ENCODE results near the gene CD300E. TPM values are rescaled to one million over a fixed set of nuclear protein-coding genes. Genes with fewer than 3 reads are reported as not detected.

Gene CD300E
- total RNA-seq, 6 experiments from 2014 or later = not detected

- H3K4me1 Mint-ChIP-seq (ENCODE audit: low read depth) = no peaks in the 10 kb centered on the region
- peaks cover 59% of the 10 kb centered on the region for H3K9me3 Mint-ChIP-seq
- no peak for TF ChIP-seq CTCF (IDR thresholded peaks at IDR 0.05)
- no peak overlapping the region for H3K27ac Mint-ChIP-seq
- H3K36me3 Mint-ChIP-seq (ENCODE audit: low read depth) = 0 out of 2 replicates have a peak, but pooled peaks cover 5% of the 10 kb centered on the region
- no peak for DNase-seq
- H3K27me3 Mint-ChIP-seq (ENCODE audit: insufficient read depth) = no peaks in the 10 kb centered on the region
- H3K4me3 Mint-ChIP-seq = no peak overlapping the region
These were observed 2.1 kb upstream of the CD300E start for GRCh38 chr17:74625661-74626060.

- Mint-ChIP-seq H3K36me3 (ENCODE audit: low read depth) (0 out of 2 replicates have a peak, but pooled peaks cover 5% of the 10 kb centered on the region), H3K4me3 (no peak overlapping the region), H3K27me3 (ENCODE audit: insufficient read depth) (no peaks in the 10 kb centered on the region), H3K9me3 (peaks cover 64% of the 10 kb centered on the region), H3K4me1 (ENCODE audit: low read depth) (no peaks in the 10 kb centered on the region), H3K27ac (no peak overlapping the region)
- no peak for DNase-seq
- TF ChIP-seq CTCF (IDR thresholded peaks at IDR 0.05) = no peak
These were observed 593 bp upstream of the CD300E start for GRCh38 chr17:74624131-74624530.

GRCh38 chr17:74619077-74619673 lies 4.4 kb downstream of the CD300E start:
- peaks cover 9% of the 10 kb centered on the region for H3K27me3 Mint-ChIP-seq (ENCODE audit: insufficient read depth)
- H3K9me3 Mint-ChIP-seq = peaks cover 72% of the 10 kb centered on the region
- no peak for DNase-seq
- H3K36me3 Mint-ChIP-seq (ENCODE audit: low read depth) = no peaks in the 10 kb centered on the region
- no peaks in the 10 kb centered on the region for H3K4me1 Mint-ChIP-seq (ENCODE audit: low read depth)
- H3K27ac Mint-ChIP-seq = no peak overlapping the region
- no peak overlapping the region for H3K4me3 Mint-ChIP-seq
- TF ChIP-seq CTCF (IDR thresholded peaks at IDR 0.05) = no peak

GRCh38 chr17:74618451-74618850 lies 5.1 kb downstream of the CD300E start:
- H3K4me1 Mint-ChIP-seq (ENCODE audit: low read depth) = no peaks in the 10 kb centered on the region
- H3K9me3 Mint-ChIP-seq = peaks cover 71% of the 10 kb centered on the region
- no peak overlapping the region for H3K4me3 Mint-ChIP-seq
- no peak overlapping the region for H3K27ac Mint-ChIP-seq
- no peaks in the 10 kb centered on the region for H3K36me3 Mint-ChIP-seq (ENCODE audit: low read depth)
- peaks cover 9% of the 10 kb centered on the region for H3K27me3 Mint-ChIP-seq (ENCODE audit: insufficient read depth)
- no peak for TF ChIP-seq CTCF (IDR thresholded peaks at IDR 0.05)
- no peak for DNase-seq

- TF ChIP-seq CTCF (IDR thresholded peaks at IDR 0.05) = no peak
- no peaks in the 10 kb centered on the region for H3K4me1 Mint-ChIP-seq (ENCODE audit: low read depth)
- H3K27me3 Mint-ChIP-seq (ENCODE audit: insufficient read depth) = peaks cover 9% of the 10 kb centered on the region
- H3K27ac Mint-ChIP-seq = no peak overlapping the region
- no peak overlapping the region for H3K4me3 Mint-ChIP-seq
- no peaks in the 10 kb centered on the region for H3K36me3 Mint-ChIP-seq (ENCODE audit: low read depth)
- H3K9me3 Mint-ChIP-seq = peaks cover 70% of the 10 kb centered on the region
- DNase-seq = no peak
These were observed 6.8 kb downstream of the CD300E start for GRCh38 chr17:74616696-74617095.

All from HFFc6 (cell line).